ENCODE data around the gene THOC1. TPM values are rescaled to one million over a fixed set of nuclear protein-coding genes. Genes with fewer than 3 reads are reported as not detected.

The THOC1 gene
- total and polyA plus RNA-seq, 2 donors (not counting 3 experiments of a cell fraction or from before 2014, with no cell fraction given) = 12.0 to 50.5 TPM

DNA sequence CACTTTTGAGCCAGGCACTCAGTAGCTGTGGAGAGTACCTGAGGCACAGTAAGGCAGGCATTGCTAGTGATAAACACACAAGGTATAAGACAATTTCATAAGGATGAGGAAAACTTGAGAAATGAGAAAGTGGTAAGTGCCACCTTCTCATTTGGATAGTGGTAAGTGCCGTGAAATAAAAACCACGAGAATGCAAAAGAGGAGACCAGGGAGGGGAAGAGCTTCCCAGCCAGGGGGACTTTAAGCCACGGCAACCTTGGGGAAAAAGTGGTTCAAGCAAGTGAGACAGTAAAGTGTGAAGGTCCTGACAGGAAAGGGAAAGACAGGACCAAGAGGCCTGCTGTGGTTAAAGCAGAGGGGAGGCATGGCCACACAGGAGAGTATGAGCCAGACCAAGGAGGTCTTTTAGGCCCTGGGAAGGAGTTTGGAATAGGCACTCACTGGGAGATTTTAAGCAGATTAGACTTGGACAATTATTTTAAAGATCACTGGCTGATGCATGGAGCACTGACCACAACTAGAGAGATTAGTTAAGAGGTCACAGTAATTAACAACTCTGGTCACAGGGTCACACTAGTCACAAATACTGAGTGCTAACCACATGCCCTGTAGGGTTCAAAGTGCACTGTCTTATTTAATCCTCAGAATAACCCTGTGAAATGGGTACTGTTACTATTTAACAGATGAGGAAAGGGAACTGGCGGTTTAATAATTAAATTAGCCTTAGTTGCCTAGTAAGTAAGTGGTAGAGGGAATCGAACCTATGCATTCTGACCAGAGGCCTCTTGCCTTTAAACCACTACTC, 50.1 kb downstream of the THOC1 start:
- no peak overlapping the region for H3K9ac ChIP-seq (replicated peaks; ENCODE audit: extremely low read depth, insufficient read depth, low read length)
- no peaks in the 10 kb centered on the region for H3K9me3 ChIP-seq (replicated peaks; ENCODE audit: control insufficient read depth, insufficient read depth, low read length)
- DNase-seq (ENCODE audit: low read depth, low spot score) = no peak
- H4K20me1 ChIP-seq (replicated peaks; ENCODE audit: control insufficient read depth, extremely low read depth, insufficient read depth, low read length) = no peaks in the 10 kb centered on the region
- H3K4me2 ChIP-seq (ENCODE audit: insufficient read depth, low read length) = no peak overlapping the region
- no peaks in the 10 kb centered on the region for H3K4me1 ChIP-seq (ENCODE audit: control insufficient read depth, extremely low read depth, insufficient read depth, low read length)
- H3K36me3 ChIP-seq (ENCODE audit: control insufficient read depth in 2 of 2, extremely low read depth in 1 of 2, insufficient read depth in 2 of 2, low read length in 2 of 2) = peaks cover 14 to 42% of the 10 kb centered on the region in 2 experiments
- H3K4me3 ChIP-seq (replicated peaks in 1 of 3; ENCODE audit: insufficient read depth in 1 of 3, low read depth in 1 of 3, low read length in 3 of 3) = no peak overlapping the region
- CTCF ChIA-PET = no interaction called here
- H3K27ac ChIP-seq (ENCODE audit: insufficient read depth, low read depth, low read length) = no peak overlapping the region
- BruUV-seq (replicated peaks) = no TSS peak
- POLR2A ChIA-PET = no interaction called here
- no peaks in the 10 kb centered on the region for H3K27me3 ChIP-seq (ENCODE audit: control insufficient read depth in 2 of 2, insufficient read depth in 2 of 2, low read length in 2 of 2)
- intact Hi-C loops (cut with micrococcal nuclease) (no loop called here), dilution Hi-C loops (cut with MboI; ENCODE audit: extremely low pct_ligation_motif_present, low sequenced_read_pairs) (no loop called here)
- no peak overlapping the region for H2AFZ ChIP-seq (ENCODE audit: low read depth, low read length)
- no peaks in the 10 kb centered on the region for H3K79me2 ChIP-seq (ENCODE audit: control insufficient read depth, insufficient read depth, low read length)
- no peaks in the 10 kb centered on the region for H3K9me1 ChIP-seq (replicated peaks; ENCODE audit: control insufficient read depth, extremely low read depth, insufficient read depth, low read length)
- no peak for FAIRE-seq
- TF ChIP-seq POLR2AphosphoS5 (IDR thresholded peaks at IDR 0.05; ENCODE audit: insufficient read depth, low read depth, low read length) (no peak), EZH2 (IDR thresholded peaks at IDR 0.05; ENCODE audit: borderline replicate concordance, low read depth, low read length, severe bottlenecking) (no peak), JUN (IDR thresholded peaks at IDR 0.05; ENCODE audit: borderline replicate concordance, insufficient read depth, insufficient read length, low read depth) (no peak), MYC (IDR thresholded peaks at IDR 0.05; ENCODE audit: low read depth, low read length) (no peak), POLR2A (IDR thresholded peaks at IDR 0.05; ENCODE audit: low read depth, low read length) (no peak), GATA2 (IDR thresholded peaks at IDR 0.05; ENCODE audit: insufficient read depth, insufficient read length, low read depth, low read length) (no peak), FOS (IDR thresholded peaks at IDR 0.05; ENCODE audit: borderline replicate concordance, insufficient read depth, low read length) (no peak)

DNA sequence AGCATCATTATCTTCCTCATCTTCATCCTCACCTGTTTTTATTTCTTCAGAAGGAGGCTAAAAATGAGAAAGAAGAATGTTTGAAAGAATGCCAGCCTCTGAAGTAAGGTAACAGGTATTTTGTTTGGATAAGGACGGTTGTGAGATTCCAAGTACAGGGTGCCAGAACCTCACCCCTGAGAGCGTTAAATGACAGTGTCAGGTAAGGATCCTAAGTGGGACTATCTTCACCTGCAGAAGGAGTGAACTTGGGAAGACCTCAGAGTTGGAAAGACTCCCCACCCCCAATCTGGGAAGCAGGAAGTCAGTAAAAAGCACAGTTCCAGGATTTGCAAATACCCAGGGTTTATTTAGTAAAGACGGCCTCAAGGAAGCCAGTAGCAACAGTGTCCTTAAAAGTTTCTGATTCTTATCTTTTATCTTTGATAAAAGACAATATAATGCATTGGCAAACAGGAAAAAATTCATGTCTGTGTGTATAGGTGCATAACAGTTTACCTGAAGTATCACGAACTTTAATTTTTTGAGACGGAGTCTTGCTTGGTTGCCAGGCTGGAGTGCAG, 52.3 kb downstream of the THOC1 start:
- TF ChIP-seq EZH2 (IDR thresholded peaks at IDR 0.05; ENCODE audit: borderline replicate concordance, low read depth, low read length, severe bottlenecking) (no peak), FOS (IDR thresholded peaks at IDR 0.05; ENCODE audit: borderline replicate concordance, insufficient read depth, low read length) (no peak), POLR2A (IDR thresholded peaks at IDR 0.05; ENCODE audit: low read depth, low read length) (no peak), JUN (IDR thresholded peaks at IDR 0.05; ENCODE audit: borderline replicate concordance, insufficient read depth, insufficient read length, low read depth) (no peak), MYC (IDR thresholded peaks at IDR 0.05; ENCODE audit: low read depth, low read length) (no peak), POLR2AphosphoS5 (IDR thresholded peaks at IDR 0.05; ENCODE audit: insufficient read depth, low read depth, low read length) (no peak), GATA2 (IDR thresholded peaks at IDR 0.05; ENCODE audit: insufficient read depth, insufficient read length, low read depth, low read length) (no peak)
- TF ChIP-seq, protein P1, sequence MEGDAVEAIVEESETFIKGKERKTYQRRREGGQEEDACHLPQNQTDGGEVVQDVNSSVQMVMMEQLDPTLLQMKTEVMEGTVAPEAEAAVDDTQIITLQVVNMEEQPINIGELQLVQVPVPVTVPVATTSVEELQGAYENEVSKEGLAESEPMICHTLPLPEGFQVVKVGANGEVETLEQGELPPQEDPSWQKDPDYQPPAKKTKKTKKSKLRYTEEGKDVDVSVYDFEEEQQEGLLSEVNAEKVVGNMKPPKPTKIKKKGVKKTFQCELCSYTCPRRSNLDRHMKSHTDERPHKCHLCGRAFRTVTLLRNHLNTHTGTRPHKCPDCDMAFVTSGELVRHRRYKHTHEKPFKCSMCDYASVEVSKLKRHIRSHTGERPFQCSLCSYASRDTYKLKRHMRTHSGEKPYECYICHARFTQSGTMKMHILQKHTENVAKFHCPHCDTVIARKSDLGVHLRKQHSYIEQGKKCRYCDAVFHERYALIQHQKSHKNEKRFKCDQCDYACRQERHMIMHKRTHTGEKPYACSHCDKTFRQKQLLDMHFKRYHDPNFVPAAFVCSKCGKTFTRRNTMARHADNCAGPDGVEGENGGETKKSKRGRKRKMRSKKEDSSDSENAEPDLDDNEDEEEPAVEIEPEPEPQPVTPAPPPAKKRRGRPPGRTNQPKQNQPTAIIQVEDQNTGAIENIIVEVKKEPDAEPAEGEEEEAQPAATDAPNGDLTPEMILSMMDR (IDR thresholded peaks at IDR 0.05; ENCODE audit: extremely low read depth in 1 of 2, insufficient read depth in 1 of 2, low read depth in 1 of 2, low read length in 2 of 2) = no peak
- TF ChIP-seq, protein P2, sequence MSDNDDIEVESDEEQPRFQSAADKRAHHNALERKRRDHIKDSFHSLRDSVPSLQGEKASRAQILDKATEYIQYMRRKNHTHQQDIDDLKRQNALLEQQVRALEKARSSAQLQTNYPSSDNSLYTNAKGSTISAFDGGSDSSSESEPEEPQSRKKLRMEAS (IDR thresholded peaks at IDR 0.05; ENCODE audit: insufficient read depth, insufficient read length) = no peak
- CTCF ChIA-PET = no interaction called here
- POLR2A ChIA-PET = no interaction called here
- no TSS peak for BruUV-seq (replicated peaks)
- no peak for DNase-seq (ENCODE audit: low read depth, low spot score)
- Histone ChIP-seq H3K9me1 (replicated peaks; ENCODE audit: control insufficient read depth, extremely low read depth, insufficient read depth, low read length) (no peaks in the 10 kb centered on the region), H3K27me3 (ENCODE audit: control insufficient read depth in 2 of 2, insufficient read depth in 2 of 2, low read length in 2 of 2) (no peaks in the 10 kb centered on the region), H3K4me3 (replicated peaks in 1 of 3; ENCODE audit: insufficient read depth in 1 of 3, low read depth in 1 of 3, low read length in 3 of 3) (no peak overlapping the region), H3K9me3 (replicated peaks; ENCODE audit: control insufficient read depth, insufficient read depth, low read length) (no peaks in the 10 kb centered on the region), H3K4me1 (ENCODE audit: control insufficient read depth, extremely low read depth, insufficient read depth, low read length) (peaks cover 9% of the 10 kb centered on the region), H3K79me2 (ENCODE audit: control insufficient read depth, insufficient read depth, low read length) (no peaks in the 10 kb centered on the region), H2AFZ (ENCODE audit: low read depth, low read length) (no peak overlapping the region), H3K4me2 (ENCODE audit: insufficient read depth, low read length) (no peak overlapping the region), H3K27ac (ENCODE audit: insufficient read depth, low read depth, low read length) (no peak overlapping the region), H3K9ac (replicated peaks; ENCODE audit: extremely low read depth, insufficient read depth, low read length) (no peak overlapping the region), H3K36me3 (ENCODE audit: control insufficient read depth in 2 of 2, extremely low read depth in 1 of 2, insufficient read depth in 2 of 2, low read length in 2 of 2) (peaks cover 17 to 39% of the 10 kb centered on the region in 2 experiments), H4K20me1 (replicated peaks; ENCODE audit: control insufficient read depth, extremely low read depth, insufficient read depth, low read length) (no peaks in the 10 kb centered on the region)
- intact Hi-C loops (cut with micrococcal nuclease) (no loop called here), dilution Hi-C loops (cut with MboI; ENCODE audit: extremely low pct_ligation_motif_present, low sequenced_read_pairs) (no loop called here)
- FAIRE-seq = no peak
